Ureter (tissue), 1 donor: ENCODE data around the gene RPP25. TPM values are rescaled to one million over a fixed set of nuclear protein-coding genes. Genes with fewer than 3 reads are reported as not detected.
"Not testable (repeated sequence)": the region's sequence is repeated elsewhere in the genome, so short reads cannot be mapped to it uniquely, and the experiment has no call there.

Experiments
- DNase-seq: peaks from one replicate; pipeline ENCODE4 v3.0.0-alpha.2; 2020; ENCODE audit warnings: low spot score
- total RNA-seq: library from RNA; stranded (reverse); gene quantifications from one replicate; pipeline ENCODE4 v1.2.4, GENCODE V29; 2023
- donor health status: DM: yes; HTN: yes; CAD: no.

Gene RPP25
- total RNA-seq, 1 donor from 2014 or later = 7.3 TPM

- no peak for DNase-seq
These were observed 6.1 kb upstream of the RPP25 start for GRCh38 chr15:74962671-74963070.

DNA sequence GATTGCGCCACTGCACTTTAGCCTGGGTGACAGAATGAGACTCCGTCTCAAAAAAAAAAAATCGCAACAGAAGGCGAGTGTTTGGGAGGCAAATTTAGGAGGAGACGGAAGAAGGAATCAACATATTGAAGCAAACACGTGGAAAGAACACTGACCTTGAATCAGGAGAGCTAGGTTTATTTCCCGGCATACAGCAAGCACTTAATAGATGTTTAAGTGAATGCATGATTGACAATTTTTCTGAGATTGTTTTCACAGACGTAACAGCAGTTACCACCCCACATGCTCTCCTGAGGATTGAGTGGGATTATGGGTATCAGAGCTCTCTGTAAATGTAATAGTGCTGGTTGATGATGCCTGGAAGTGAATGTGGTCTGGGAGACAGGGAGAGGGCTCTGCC, 5.6 kb upstream of the RPP25 start:
- DNase-seq = no peak

DNA sequence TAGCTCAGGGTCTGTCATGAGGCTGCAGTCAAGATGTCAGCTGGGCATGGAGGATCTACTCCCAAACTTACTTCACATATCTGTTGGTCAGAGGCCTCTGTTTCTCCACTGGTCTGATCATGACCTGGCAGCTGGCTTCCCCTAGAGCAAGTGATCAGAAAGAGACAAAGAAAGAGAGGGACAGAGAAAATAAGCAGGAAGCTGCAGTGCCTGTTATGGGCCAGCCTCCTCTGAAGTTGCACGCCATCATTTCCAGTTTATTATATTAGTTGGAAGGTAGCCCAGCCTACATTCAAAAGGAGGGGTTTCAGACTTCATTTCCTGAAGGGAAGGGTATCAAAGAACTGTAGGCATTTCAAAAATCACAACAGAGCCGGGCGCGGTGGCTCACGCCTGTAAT, 5.0 kb upstream of the RPP25 start:
- DNase-seq = no peak

DNA sequence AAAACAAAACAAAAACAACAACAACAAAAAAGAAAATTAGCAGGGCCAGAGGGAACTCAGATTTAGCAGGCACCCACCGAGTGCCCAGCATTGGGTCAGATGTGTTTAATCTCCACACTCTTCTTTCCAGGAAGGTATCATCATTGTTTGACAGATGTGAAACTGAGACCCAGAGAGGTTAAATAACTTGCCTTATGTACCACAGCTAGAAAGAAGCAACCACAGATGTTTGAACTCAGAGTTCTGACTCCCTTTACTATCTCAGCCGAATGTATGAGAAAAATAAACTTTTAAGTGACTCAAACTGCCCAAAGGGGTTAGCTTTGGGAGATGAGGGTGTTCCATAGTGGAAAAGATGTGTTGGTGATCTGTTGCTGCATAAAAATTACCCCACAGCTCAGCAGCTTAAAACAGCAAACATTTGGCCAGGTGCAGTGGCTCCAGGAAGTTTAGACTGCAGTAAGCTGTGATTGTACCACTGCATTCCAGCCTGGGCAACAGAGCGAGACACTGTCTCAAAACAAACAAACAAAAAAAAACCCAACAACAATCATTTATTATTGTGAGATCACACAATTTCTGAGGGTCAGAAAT, 4.5 kb upstream of the RPP25 start:
- DNase-seq = no peak

DNA sequence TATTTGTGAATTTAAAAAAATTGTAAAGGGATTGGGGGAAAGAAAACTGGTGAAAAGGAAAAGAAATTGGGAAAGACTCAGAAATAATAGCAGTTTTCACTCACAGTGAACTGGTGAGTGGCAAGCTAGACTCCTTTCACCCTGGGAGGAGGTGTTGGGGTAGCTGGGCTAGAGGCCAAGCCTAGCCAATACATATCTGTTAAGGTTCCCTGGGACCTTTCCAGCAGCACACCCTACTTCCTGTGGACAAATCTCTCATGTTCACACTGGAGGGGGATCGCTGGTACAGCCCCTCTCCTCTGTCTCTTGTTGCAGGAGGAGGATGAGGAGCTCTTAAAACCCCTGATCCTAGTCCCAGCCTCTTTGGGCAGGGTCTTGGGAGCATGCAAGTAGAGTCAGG, 3.7 kb upstream of the RPP25 start:
- no peak for DNase-seq

- DNase-seq = no peak
These were observed 3.0 kb upstream of the RPP25 start for GRCh38 chr15:74959586-74959939.

GRCh38 chr15:74958908-74959585, 2.5 kb upstream of the RPP25 start:
- DNase-seq = no peak

GRCh38 chr15:74958320-74958907, 1.8 kb upstream of the RPP25 start:
- DNase-seq = peak; percentile 68

- no peak for DNase-seq
These were observed 984 bp upstream of the RPP25 start for GRCh38 chr15:74957476-74958035.

- peak; percentile 76 for DNase-seq
These were observed 550 bp downstream of the RPP25 start for GRCh38 chr15:74955796-74956647.

DNA sequence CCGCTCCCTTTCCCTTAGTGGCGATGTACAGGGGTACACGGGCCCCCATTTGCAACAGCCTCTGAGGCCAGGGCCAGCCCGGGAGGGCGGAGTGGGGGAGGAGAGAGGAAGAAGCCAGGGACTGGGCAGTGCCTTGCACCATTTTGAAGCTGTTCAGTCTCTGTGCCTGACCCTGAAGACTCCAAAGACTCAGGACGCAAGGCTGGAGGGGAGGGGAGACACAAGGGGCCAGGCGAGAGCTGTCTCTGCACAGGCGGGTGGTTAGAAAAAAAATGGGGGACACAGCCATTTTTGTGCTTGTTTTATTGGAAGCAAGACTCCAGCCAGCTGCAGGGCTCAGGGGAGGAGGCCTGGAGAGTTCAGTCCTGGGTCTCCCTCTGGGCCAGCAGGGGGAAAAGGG, 1.6 kb downstream of the RPP25 start:
- no peak for DNase-seq

DNA sequence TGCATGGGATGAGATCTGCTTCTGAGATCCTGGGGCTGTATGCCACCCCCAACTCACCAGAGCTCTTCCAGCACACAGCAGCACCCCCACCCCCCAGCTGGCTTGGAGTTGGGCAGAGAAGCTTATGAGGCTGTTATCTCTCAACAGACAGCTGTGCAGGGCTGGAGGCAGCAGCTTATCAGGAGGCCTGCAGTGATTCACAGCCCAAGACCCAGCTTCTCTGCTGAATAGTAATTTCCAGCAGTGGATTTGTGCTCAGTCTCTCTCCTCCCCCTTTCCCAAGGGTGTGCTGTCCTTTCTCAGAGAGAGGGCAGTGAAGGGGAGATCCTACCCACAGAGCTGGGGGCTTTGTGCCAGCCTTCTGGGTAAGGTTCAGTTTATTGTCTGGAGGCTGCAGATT, 2.1 kb downstream of the RPP25 start:
- DNase-seq = no peak

- no peak for DNase-seq
These were observed 5.6 kb downstream of the RPP25 start for GRCh38 chr15:74951006-74951405.

- DNase-seq = peak; percentile 86
These were observed 6.3 kb downstream of the RPP25 start for GRCh38 chr15:74950078-74950908.

- peak; percentile 92 for DNase-seq
These were observed 18.8 kb downstream of the RPP25 start, which contains the start of gene COX5A for GRCh38 chr15:74937590-74938371. TSS of gene COX5A (minus strand) at chr15:74938073. CDS start at chr15:74938014, 59 bp downstream.

DNA sequence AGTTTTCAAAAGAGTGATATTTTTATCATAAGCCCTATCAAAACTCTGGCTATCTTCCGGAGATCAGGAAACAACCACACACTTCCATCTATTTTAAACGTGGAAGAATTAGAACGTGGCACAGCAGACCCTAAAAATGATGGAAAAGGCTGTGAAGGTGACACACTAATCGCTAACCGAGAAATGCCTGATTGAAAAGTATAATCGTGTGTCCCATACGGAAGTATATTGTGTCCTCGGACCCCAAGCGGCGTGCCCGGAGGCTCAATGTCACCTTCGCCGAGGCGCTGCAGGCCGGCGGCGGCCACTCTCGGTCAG, 19.3 kb downstream of the RPP25 start:
- no peak for DNase-seq

DNA sequence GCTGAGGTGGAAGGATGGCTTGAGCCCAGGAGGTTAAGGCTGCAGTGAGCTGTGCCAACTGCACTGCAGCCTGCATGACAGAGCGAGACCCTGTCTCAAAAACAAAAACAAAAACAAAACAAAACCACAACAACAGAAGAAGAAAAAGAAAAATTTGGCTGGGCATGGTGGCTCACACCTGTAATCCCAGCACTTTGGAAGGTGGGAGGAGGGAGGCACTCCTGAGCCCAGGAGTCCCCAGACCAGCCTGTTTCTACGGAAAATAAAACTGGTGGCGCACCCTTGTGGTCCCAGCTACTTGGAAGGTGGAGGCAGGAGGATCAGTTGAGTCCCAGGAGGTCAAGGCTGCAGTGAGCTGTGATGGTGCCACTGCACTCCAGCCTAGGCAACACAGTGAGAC, 21.4 kb downstream of the RPP25 start:
- not testable (repeated sequence) for DNase-seq

DNA sequence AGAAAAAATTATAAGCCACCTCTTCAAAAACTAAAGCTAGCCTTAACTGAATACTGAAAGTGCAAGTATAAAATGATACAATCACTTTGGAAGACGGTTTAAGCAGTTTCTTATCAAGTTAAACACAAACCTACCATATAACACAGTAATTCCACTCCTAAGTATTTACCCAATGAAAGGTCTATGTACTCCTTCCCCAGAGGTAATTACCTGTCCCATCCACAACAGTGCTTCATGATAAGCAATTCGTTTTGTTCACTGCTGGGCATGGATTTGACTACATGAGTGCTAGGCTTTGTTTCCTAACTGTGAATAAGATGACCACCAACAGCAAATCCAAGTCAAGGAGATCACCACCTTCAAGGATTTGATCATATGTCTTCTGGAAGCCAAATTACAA, 23.0 kb downstream of the RPP25 start:
- DNase-seq = no peak

DNA sequence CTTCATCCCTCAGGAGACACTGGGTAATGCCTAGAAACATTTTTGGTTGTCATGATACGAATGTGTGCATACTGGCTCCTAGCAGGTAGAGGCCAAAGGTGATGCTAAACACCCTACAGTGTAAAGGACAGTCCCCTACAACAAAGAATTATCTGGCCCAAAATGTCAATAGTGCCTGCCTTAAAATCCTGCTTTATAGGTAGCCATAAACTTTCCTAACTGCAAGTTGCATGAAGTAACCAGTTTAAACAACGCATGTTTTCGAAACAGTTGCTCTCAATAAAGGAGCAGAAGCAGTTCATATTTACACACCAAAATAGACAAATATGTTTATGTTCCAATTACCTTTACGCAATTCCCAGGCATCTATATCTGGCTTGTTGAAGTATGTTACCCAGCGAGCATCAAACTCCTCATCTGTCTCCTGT, 27.8 kb downstream of the RPP25 start:
- no peak for DNase-seq

DNA sequence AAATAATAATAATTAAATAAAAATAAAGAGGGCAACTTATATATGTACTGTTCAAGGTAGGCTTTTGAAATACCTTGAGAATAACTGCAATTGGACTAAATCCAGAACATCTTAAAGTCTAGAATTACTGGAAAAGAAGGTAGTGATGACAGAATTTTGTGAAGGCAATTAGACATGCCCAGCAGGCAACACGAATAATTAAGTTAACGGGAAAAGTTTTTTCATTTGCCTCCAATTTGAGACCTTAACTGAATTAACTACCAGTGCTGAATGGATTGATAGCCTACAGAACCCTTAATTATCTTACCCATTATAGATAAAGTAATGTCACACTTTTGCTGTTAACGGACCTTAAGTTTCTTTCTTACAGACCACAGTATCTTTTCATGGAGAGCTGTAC, 32.0 kb downstream of the RPP25 start:
- no peak for DNase-seq

DNA sequence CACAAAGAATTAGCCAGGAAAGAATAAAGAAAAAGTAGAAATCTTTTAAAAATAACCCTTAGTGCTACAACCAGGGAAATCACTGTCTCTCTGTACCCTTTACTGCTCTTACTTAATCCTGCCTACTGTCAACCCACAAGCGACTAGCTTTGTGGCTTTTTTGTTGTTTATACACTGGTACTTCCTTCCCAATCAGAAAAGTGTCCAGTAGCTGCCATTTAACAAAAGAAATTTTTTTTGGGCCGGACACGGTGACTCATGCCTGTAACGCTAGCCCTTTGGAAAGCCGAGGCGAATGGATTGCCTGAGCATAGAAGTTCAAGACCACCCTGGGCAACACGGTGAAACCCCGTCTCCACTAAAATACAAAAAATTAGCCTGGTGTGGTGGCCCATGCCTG, 36.1 kb downstream of the RPP25 start:
- DNase-seq = no peak
